HL-60 (cell line): Measurements from ENCODE around the gene NUP93.

Experiments
- CTCF ChIP-seq: IDR thresholded peaks from one replicate; pipeline ENCODE4 v1.5.1; 2011; ENCODE audit warnings: low read length, control low read depth, inconsistent platforms; ENCODE audit not compliant: insufficient read depth
- POLR2AphosphoS5 ChIP-seq: IDR thresholded peaks from 2 replicates; pipeline ENCODE4 v1.6.1; 2012; ENCODE audit warnings: low read depth
- SPI1 ChIP-seq: IDR thresholded peaks from 2 replicates; pipeline ENCODE4 v1.6.1; 2012; ENCODE audit warnings: low read depth, mild to moderate bottlenecking, borderline replicate concordance

GRCh38 chr16:56896244-56896643 is 166.3 kb downstream of the NUP93 start:
- TF ChIP-seq CTCF = no peak
- TF ChIP-seq SPI1 = no peak
- no peak for TF ChIP-seq POLR2AphosphoS5
